HG03066 (cell line): Measurements from ENCODE around the gene RB1.

ENCODE experiments used
- ATAC-seq: cut with Tn5 transposase; IDR thresholded peaks from one replicate; pipeline ENCODE4 v1.9.1; 2021; ENCODE audit warnings: low read depth; ENCODE audit not compliant: unreplicated experiment

Gene RB1

GRCh38 chr13:48303359-48304142, at the start of gene RB1:
Gene RB1, plus strand, starts transcription at chr13:48303751. Its CDS starts 162 bp downstream, at chr13:48303913.
- ATAC-seq = peak; percentile 73

- ATAC-seq = no peak
Observed at GRCh38 chr13:48253849-48254248, 49.7 kb upstream of the RB1 start.

DNA sequence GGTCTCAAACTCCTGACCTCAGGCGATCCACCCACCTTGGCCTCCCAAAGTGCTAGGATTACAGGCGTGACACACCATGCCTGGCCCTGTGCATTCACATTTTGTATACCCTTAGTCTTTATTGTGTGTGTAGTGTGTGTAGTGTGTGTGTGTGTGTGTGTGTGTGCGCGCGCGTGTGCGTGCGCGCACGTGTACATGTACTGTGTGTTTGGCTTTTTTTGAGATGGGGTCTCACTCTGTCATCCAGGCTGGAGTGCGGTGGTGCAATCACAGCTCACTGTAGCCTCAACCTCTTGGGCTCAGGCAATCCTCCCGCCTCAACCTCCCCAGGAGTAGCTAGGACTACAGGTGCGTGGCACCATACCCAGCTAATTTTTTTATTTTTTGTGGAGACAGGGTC, 48.5 kb upstream of the RB1 start:
- ATAC-seq = no peak

- no peak for ATAC-seq
Observed at GRCh38 chr13:48255954-48256353, 47.6 kb upstream of the RB1 start.

- no peak for ATAC-seq
Observed at GRCh38 chr13:48258002-48258401, 45.5 kb upstream of the RB1 start.

- no peak for ATAC-seq
Observed at GRCh38 chr13:48258430-48258829, 45.1 kb upstream of the RB1 start.

GRCh38 chr13:48260970-48261369, 42.6 kb upstream of the RB1 start:
- no peak for ATAC-seq

- ATAC-seq = no peak
Observed at GRCh38 chr13:48263196-48263595, 40.4 kb upstream of the RB1 start.

- no peak for ATAC-seq
Observed at GRCh38 chr13:48264058-48264457, 39.5 kb upstream of the RB1 start.

GRCh38 chr13:48265217-48265815, 38.2 kb upstream of the RB1 start:
- ATAC-seq = peak; percentile 89

DNA sequence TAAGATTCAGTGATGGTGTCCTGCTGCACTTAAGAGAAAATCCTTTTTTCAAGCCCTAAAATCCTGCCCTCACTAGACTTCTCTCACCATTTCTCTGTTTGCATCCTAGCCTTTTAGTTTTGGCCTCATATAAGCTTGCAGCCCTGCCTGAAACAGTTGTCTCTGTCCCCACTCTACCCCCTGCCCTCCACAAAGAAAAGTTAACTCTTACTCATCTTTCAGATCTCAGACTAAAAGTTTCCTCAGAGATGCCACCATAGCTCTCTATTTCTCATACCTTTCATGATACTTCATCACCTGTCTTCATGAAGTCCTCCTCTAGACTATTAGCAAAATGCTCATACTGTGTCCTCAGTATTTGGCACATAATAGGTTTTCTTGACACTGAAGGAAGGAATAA, 37.4 kb upstream of the RB1 start:
- ATAC-seq = no peak

DNA sequence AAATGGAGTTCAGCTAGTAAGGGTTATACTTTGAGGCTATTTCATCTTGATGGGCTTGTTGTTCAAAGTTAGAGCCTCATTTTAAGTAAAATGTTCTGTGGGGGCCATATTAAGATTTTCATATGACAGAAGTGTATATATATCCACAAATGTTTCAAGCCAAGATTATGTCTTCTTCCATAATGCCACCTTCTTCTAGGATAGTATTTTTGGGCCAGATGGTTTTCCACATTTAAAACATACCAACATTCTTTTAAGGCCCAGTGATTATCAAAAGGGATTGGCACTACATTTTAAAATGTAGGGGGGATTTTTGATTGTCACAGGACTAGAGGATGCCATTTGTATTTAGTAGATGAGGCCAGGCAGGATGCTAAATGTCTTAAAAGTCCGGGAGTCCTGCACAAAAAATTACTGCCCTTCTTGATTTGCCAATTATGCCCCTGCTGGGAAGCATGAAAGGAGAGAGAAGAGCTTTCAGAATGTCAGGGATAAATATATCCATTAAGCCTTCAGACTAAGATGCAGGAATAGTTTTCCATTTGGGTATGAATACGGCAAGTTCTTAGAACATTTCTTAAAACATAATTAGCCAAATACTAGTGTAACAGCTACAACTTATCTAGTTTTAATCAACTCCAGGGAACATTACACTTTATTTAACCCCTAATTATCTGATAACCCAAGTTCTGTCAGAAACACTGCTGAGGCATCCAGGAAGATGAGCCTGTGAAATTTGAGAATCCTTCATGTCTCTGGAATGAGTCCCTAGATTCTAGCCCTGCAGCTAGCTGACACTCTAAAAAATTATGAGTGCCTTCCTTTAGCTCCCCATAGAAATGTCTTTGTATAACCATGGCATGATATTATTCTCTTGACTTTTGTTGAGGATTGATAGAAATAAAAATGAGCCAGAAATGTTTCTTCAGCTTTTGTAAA, 36.6 kb upstream of the RB1 start:
- ATAC-seq = no peak

DNA sequence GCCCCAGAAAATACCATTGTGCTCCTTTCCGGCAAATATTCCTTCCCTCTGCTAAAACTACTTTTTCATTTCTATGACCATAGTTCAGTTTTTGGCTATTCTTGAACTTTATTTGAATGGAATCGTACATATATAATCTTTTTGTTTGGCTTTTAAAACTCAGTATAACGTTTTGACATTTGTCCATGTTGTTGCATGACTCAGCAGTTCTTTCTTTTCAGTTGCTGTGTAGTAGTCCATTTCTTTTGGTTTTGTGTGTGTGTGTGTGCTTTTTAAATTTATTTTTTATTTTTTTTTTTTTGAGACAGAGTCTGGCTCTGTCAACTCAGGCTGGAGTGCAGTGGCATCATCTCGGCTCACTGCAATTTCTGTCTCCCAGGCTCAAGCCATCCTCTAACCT, 35.5 kb upstream of the RB1 start:
- no peak for ATAC-seq

- ATAC-seq = no peak
Observed at GRCh38 chr13:48273346-48273745, 30.2 kb upstream of the RB1 start.

GRCh38 chr13:48275507-48275906, 28.0 kb upstream of the RB1 start:
- ATAC-seq = no peak

DNA sequence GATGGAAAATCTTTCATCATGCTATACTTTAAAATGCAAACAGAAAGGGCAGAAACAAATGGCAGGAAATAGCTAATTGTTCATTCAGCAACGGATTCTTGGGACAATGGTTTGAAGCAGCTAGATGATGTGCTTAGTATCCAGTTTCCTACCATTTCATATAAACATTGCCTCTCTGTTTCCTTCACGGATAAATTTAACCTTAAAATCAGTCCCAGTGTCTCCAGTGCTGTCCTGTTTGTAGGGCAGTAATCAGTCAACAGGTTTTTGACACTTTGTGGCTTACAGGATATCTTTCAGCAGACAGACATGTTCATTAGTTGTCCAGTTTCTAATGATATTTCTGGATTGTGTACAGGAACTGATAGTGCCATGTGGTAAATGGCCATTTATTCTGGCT, 24.7 kb upstream of the RB1 start:
- no peak for ATAC-seq

DNA sequence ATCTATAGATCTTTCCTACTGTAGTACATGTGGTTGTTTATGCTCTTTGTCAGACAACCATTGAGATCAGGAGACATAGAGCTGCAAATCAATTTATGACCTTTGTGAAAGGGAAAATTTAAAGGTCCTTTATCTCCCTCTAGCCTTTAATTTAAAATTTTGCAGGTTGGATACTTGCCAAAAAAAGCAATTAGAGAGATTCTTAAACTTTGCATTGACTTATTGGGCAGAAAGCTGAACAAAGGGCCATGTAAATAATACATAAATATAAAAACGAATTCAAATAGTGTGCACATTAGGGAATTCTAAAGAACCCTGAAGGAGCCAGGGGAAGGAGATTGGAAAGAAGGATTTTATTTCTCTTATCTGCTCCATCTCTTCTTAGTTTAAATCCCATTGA, 22.0 kb upstream of the RB1 start:
- no peak for ATAC-seq

DNA sequence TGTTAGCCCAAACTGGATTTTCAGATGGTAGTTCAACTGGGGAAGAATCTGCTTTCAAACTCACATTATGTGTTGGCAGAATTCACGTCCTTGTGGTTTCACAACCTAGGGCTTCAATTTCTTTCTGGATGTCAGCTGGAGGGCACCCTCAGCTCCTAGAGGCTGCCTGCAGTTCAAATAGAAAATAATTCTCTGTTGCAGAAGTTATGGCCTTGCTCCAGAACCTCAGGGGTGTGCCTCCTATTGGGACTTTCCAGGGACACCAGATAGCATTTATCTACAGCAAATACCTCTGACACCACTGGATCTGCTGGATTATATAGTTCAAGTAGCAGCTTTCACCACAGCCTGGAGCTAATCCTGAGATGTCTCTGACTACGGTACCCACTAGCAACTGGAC, 11.8 kb upstream of the RB1 start:
- ATAC-seq = no peak

DNA sequence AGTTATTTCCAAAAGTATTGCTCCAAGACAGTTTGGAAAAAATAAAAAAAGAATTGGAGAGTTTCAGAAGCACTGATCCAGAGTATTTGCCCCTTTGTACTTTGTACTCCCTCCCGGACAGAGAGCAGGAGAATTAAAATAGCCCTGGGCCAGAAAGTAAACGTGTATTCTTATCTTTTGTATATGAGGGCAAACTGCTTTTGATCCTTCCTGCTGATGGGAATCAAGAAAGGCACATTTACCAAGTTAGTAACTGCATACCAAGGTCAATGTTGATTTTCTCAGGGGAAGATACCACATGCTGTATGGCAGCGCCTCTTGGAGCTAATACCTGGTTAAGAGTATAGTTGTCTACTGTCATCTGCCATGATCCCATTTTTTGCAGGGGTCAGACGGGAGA, 10.9 kb upstream of the RB1 start:
- no peak for ATAC-seq

DNA sequence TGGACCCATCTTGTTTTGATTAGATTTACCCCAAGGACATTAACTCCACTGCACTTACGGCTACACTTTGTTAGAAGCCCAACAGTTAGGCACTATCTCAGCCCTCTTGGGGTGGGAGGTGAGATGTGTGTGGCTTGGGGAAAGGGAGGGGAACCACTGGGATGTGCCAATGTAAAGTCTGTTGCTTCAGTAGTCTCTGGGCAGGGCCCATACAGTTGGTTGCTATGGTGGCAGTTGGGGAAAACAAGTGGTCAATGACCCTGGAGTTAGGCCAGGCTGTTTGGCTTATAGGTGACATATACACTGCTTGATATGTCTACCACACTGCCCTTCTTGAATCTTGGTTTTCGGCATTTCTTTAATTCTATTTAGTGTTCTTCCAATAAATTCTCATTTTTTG, 8.9 kb upstream of the RB1 start:
- ATAC-seq = no peak

DNA sequence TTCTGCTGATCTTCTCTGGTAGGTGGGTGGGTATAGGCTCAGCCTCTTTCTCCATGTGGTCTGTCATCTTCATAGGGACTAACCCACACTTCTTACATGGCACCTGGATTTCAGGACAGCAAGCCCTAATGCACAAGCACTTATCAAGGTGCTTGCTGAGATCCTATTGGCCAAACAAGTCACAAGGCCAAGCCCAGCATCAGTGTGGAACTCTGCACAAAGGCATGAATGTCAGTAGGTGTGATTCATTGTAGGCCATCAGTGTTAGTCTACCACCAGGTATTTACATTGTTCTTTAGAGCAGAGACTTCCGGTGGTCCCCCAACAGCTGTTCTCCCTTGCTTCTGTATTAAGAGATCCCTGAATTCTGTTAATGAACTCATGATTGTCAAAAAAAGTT, 8.3 kb upstream of the RB1 start:
- ATAC-seq = no peak
